Spleen (tissue), 11 donors: ENCODE data around the gene NUDT5. TPM values are rescaled to one million over a fixed set of nuclear protein-coding genes. Genes with fewer than 3 reads are reported as not detected.

Experiments
- DNase-seq: peaks from one replicate; pipeline ENCODE4 v3.0.0-alpha.2; 2020
- H3K27ac ChIP-seq, 8 donors: fragments of 200-600 bp; sonication (generic) in 7 of 8; 1 replicate in 4 of 8; 2 replicates in 4 of 8; pipeline versions ENCODE4 v1.5.0 to v1.8.0; 2016 to 2021; ENCODE audit warnings: inconsistent platforms in 4 of 8, mild to moderate bottlenecking in 4 of 8, moderate library complexity in 1 of 8
- H3K27me3 ChIP-seq, 7 donors: fragments of 200-600 bp; sonication (generic) in 6 of 7; replicated peaks in 1 of 7; 1 replicate in 4 of 7; 2 replicates in 3 of 7; pipeline versions ENCODE4 v1.5.0 to v1.8.0; 2016 to 2021; ENCODE audit warnings: inconsistent platforms in 3 of 7, mild to moderate bottlenecking in 1 of 7
- H3K36me3 ChIP-seq, 6 donors: fragments of 200-600 bp; sonication (generic) in 5 of 6; 1 replicate in 4 of 6; 2 replicates in 2 of 6; pipeline versions ENCODE4 v1.5.0 to v1.8.0; 2016 to 2021; ENCODE audit warnings: inconsistent platforms in 2 of 6
- H3K4me1 ChIP-seq, 6 donors: fragments of 200-600 bp; sonication (generic) in 5 of 6; 1 replicate in 3 of 6; 2 replicates in 3 of 6; pipeline versions ENCODE4 v1.5.0 to v1.8.0; 2016 to 2021; ENCODE audit warnings: inconsistent platforms in 3 of 6
- H3K4me3 ChIP-seq, 8 donors: fragments of 200-600 bp; sonication (generic) in 7 of 8; 1 replicate in 4 of 8; 2 replicates in 4 of 8; pipeline versions ENCODE4 v1.5.0 to v1.8.0; 2016 to 2021; ENCODE audit warnings: inconsistent platforms in 4 of 8, mild to moderate bottlenecking in 4 of 8, moderate library complexity in 2 of 8
- H3K9me3 ChIP-seq, 8 donors: fragments of 200-600 bp; sonication (generic) in 7 of 8; 1 replicate in 4 of 8; 2 replicates in 4 of 8; pipeline versions ENCODE4 v1.5.0 to v1.8.0; 2016 to 2021; ENCODE audit warnings: inconsistent platforms in 4 of 8
- POLR2A ChIP-seq, 3 donors: fragments of 450-650 bp; IDR thresholded peaks; one replicate each; pipeline ENCODE4 v1.5.1; 2017; ENCODE audit warnings: antibody characterized with exemption in 3 of 3, mild to moderate bottlenecking in 1 of 3
- POLR2AphosphoS5 ChIP-seq, 3 donors: sonication (generic); formaldehyde crosslinking; IDR thresholded peaks; one replicate each; pipeline ENCODE4 v1.5.1; 2017; ENCODE audit warnings: antibody characterized with exemption in 3 of 3
- WGBS, 5 donors: extraction: QIAGEN DNeasy Blood & Tissue Kit in 3 of 5; methylation state at CpG; one replicate each; pipeline versions ENCODE4 v1.1.5 to v1.1.7; 2013 to 2018; 5-methylcytosine and 5-hydroxymethylcytosine counted together
- intact Hi-C: fragments of 100-400 bp; cut with DNase I; formaldehyde crosslinking; loops from one replicate; pipeline ENCODE4 v1.15.0; 2023; ENCODE audit warnings: low total_unique reads
- polyA plus RNA-seq, 3 donors: library from polyadenylated mRNA; stranded (reverse); fragments of 200-250 nt; gene quantifications; one replicate each; pipeline ENCODE4 v1.2.1, GENCODE V29; 2013
- total RNA-seq, 7 donors: library from RNA; depleted of rRNA in 3 of 7; stranded (reverse); fragments of >200 nt in 3 of 7; fragmentation: NEBNext Ultra II Directional in 4 of 7; extraction: Animal tissue kit (Norgen Biotek cat#: 25700) in 4 of 7; gene quantifications; one replicate each; pipeline versions ENCODE4 v1.1.0 to v1.2.1, GENCODE V29; 2016 to 2021
- TF ChIP-seq, protein P1 (sequence below), 11 experiments: fragments of 200-600 bp in 7 of 11; fragments of 450-650 bp in 4 of 11; sonication (generic) in 4 of 11; IDR thresholded peaks in 8 of 11; conservative IDR thresholded peaks in 3 of 11; 1 replicate in 7 of 11; 2 replicates in 4 of 11; pipeline versions ENCODE4 v1.4.0 to v1.8.0; 2016 to 2021; ENCODE audit warnings: antibody characterized with exemption in 11 of 11, inconsistent platforms in 4 of 11, mild to moderate bottlenecking in 1 of 11
- donor health status: healthy with polysubstance abuse.
- donor health status: DM: no; HTN: no; CAD: no; lungs with moderate emphysema.
- donor health status: DM: no; HTN: no; CAD: no.
- donor health status: Bipolar disorder and iron deficiency.
- donor health status: healthy.
- donor health status: DM: no; HTN: no; CAD: no.
- donor health status: DM: yes; HTN: yes; CAD: no.

Gene NUDT5
- total and polyA plus RNA-seq, 10 donors = 32.5 to 63.4 (median 41.4) TPM

DNA sequence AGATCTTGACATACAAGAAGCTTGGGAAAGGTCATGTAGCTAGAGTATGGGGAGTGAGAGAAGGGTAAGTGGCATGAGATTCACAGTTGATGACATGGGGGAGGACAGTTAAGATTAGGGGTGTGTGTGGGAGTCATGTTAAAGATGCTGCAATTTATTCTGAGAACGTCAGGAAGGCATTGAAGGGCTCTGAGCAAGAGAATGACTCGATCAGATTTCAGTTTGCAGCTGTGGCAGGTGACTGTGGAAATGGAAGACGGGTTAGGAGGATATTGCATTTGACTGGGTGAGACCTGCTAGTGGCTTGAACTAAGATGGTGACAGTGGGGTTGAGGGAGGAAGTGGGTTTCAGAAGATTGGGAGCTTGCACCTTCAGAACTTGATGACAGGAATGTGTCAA lies 5.9 kb upstream of the NUDT5 start:
- no peak for TF ChIP-seq POLR2AphosphoS5 (IDR thresholded peaks at IDR 0.05)
- no peak for TF ChIP-seq POLR2A (IDR thresholded peaks at IDR 0.05)
- TF ChIP-seq, protein P1, sequence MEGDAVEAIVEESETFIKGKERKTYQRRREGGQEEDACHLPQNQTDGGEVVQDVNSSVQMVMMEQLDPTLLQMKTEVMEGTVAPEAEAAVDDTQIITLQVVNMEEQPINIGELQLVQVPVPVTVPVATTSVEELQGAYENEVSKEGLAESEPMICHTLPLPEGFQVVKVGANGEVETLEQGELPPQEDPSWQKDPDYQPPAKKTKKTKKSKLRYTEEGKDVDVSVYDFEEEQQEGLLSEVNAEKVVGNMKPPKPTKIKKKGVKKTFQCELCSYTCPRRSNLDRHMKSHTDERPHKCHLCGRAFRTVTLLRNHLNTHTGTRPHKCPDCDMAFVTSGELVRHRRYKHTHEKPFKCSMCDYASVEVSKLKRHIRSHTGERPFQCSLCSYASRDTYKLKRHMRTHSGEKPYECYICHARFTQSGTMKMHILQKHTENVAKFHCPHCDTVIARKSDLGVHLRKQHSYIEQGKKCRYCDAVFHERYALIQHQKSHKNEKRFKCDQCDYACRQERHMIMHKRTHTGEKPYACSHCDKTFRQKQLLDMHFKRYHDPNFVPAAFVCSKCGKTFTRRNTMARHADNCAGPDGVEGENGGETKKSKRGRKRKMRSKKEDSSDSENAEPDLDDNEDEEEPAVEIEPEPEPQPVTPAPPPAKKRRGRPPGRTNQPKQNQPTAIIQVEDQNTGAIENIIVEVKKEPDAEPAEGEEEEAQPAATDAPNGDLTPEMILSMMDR (IDR thresholded peaks at IDR 0.05 in 8 of 11, conservative IDR thresholded peaks at IDR 0.05 in 3 of 11) = no peak
- peaks cover 15 to 66% (median 32%) of the 10 kb centered on the region in 6 donors for H3K4me1 ChIP-seq
- no peaks in the 10 kb centered on the region for H3K9me3 ChIP-seq
- intact Hi-C loops = no loop called here
- DNase-seq = no peak
- 39 to 67% (median 64%) methylated on average over 3 of the region's 3 CpGs for WGBS, 5 donors
- no peaks in the 10 kb centered on the region for H3K27me3 ChIP-seq
- no peak overlapping the region for H3K4me3 ChIP-seq
- peaks cover 0 to 84% (median 28%) of the 10 kb centered on the region in 6 donors for H3K36me3 ChIP-seq
- no peak overlapping the region for H3K27ac ChIP-seq

DNA sequence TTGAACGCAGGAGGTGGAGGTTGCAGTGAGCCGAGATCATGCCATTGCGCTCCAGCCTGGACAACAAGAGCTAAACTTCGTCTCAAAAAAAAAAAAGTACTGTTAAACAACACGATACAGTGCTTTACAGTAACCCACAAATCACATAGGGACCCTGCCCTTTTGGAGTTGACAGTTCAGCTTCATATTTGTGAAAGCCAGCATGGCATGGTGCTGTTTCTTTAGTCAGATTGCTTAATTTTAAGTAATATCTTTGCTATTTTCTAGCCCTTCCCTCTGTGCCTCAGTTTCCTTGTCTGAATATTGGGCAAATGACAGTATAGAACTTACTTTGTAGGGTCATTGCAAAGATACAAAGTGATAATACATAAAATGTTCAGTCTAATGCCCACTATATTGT lies 5.2 kb upstream of the NUDT5 start:
- TF ChIP-seq, protein P1 (IDR thresholded peaks at IDR 0.05 in 8 of 11, conservative IDR thresholded peaks at IDR 0.05 in 3 of 11) = no peak
- TF ChIP-seq POLR2AphosphoS5 (IDR thresholded peaks at IDR 0.05) (no peak), POLR2A (IDR thresholded peaks at IDR 0.05) (no peak)
- peaks cover 15 to 69% (median 33%) of the 10 kb centered on the region in 6 donors for H3K4me1 ChIP-seq
- WGBS, 5 donors = 95 to 98% (median 96%) methylated on average over 5 of the region's 5 CpGs
- H3K27ac ChIP-seq = no peak overlapping the region
- no peaks in the 10 kb centered on the region for H3K27me3 ChIP-seq
- H3K4me3 ChIP-seq = no peak overlapping the region
- intact Hi-C loops = no loop called here
- H3K36me3 ChIP-seq = peaks cover 0 to 77% (median 28%) of the 10 kb centered on the region in 6 donors
- no peak for DNase-seq
- no peaks in the 10 kb centered on the region for H3K9me3 ChIP-seq

DNA sequence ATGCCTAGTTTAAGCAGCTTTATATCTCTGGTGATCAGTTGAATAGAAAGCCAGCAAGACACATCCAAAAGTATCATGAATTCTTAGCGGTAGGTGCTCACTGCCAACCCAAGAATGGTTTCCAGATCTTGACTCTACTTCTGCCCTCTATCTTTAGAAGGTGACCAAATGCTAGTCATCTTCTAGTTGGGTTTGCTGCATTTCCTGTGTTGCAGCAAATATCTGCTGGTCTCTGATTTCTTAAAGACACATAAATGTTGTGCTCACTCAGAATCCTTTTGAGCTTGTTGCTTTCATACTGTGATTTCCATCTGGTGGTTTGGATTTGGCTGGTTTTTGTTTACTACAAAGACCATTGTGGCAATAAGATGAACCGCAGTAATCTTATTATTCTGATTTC lies 2.5 kb upstream of the NUDT5 start:
- no peaks in the 10 kb centered on the region for H3K27me3 ChIP-seq
- no peak for DNase-seq
- TF ChIP-seq POLR2A (IDR thresholded peaks at IDR 0.05) (no peak), POLR2AphosphoS5 (IDR thresholded peaks at IDR 0.05) (no peak)
- TF ChIP-seq, protein P1 (IDR thresholded peaks at IDR 0.05 in 8 of 11, conservative IDR thresholded peaks at IDR 0.05 in 3 of 11) = no peak
- WGBS, 5 donors = 69 to 89% (median 83%) methylated on average over 2 of the region's 2 CpGs
- no peaks in the 10 kb centered on the region for H3K9me3 ChIP-seq
- intact Hi-C loops = no loop called here
- peak overlapping the region in 1 of 8 donors; percentile 77 for H3K4me3 ChIP-seq
- peaks cover 15 to 91% (median 51%) of the 10 kb centered on the region in 6 donors for H3K4me1 ChIP-seq
- peaks cover 0 to 50% (median 22%) of the 10 kb centered on the region in 6 donors for H3K36me3 ChIP-seq
- peak overlapping the region in 3 of 8 donors; percentile 51 to 97 (median 96) for H3K27ac ChIP-seq

DNA sequence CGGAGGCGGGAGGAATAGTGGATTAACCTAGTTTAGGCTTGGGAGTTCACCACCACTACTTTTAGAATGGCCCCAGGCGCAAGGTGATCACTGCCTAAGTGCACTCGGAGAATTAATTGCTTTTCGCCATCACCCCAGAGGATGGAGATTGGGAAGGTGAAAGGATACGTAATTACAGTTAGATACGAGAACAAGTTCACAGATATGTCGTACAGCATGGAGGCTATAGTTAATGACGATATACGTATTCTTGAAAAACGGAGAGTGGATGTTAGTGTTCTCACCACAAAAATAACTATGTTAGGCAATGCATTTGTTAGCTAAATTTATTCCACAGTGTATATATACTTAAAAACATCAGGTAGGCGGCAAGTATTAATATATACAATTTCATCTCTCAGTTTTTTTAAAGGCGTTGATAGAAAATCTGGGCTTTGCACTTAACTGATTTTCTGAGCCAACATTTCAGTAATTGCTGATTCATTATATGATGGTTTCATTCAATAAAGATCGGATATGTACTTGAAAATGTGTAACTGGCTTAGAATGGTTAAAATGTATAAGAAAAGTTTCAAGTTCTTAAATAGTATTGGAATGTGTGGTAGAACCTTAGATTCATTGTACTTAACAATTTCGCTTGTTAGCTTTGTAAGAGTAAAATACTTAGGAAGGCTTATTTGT lies 980 bp upstream of the NUDT5 start:
- H3K36me3 ChIP-seq = peaks cover 0 to 45% (median 11%) of the 10 kb centered on the region in 6 donors
- TF ChIP-seq, protein P1 (IDR thresholded peaks at IDR 0.05 in 8 of 11, conservative IDR thresholded peaks at IDR 0.05 in 3 of 11) = no peak
- TF ChIP-seq POLR2A (IDR thresholded peaks at IDR 0.05) = no peak
- TF ChIP-seq POLR2AphosphoS5 (IDR thresholded peaks at IDR 0.05) = no peak
- intact Hi-C loops = no loop called here
- DNase-seq = no peak
- H3K4me3 ChIP-seq = peak overlapping the region; percentile 77 to 100 (median 94)
- peaks cover 19 to 91% (median 54%) of the 10 kb centered on the region in 6 donors for H3K4me1 ChIP-seq
- no peaks in the 10 kb centered on the region for H3K9me3 ChIP-seq
- WGBS, 5 donors = 7 to 11% (median 8%) methylated on average over 15 of the region's 15 CpGs
- H3K27ac ChIP-seq = peak overlapping the region; percentile 83 to 97 (median 94)
- no peaks in the 10 kb centered on the region for H3K27me3 ChIP-seq
